Endothelial cell of umbilical vein (primary cell): ENCODE data around the gene ZFYVE28. TPM values are rescaled to one million over a fixed set of nuclear protein-coding genes. Genes with fewer than 3 reads are reported as not detected.

Source experiments
- BruUV-seq: library from RNA; stranded (reverse); fragments of 400-500 nt; replicated peaks from 2 replicates; lab custom pipeline; 2021; lab: Mats Ljungman, UMichigan
- CTCF ChIA-PET: fragments of 300-600, 350-600 bp; sonication (Branson Sonifier 250); formaldehyde crosslinking; loops from one replicate; lab custom pipeline; 2021; ENCODE audit warnings: antibody characterized with exemption, inconsistent platforms; lab: Charles Lee
- POLR2A ChIA-PET: fragments of 300-600, 350-600 bp; sonication (Branson Sonifier 250); formaldehyde crosslinking; loops from one replicate; lab custom pipeline; 2021; ENCODE audit warnings: antibody characterized with exemption, inconsistent platforms; lab: Charles Lee
- DNase-seq: peaks from one replicate; pipeline ENCODE4 v3.0.0-alpha.2; 2011; ENCODE audit warnings: low read depth, low spot score
- FAIRE-seq: peaks from 2 replicates; lab custom pipeline; 2011; peaks lifted over from hg19 to GRCh38; lab: Jason Lieb, UNC
- H2AFZ ChIP-seq: 2 replicates; pipeline ENCODE4 v1.6.0; 2012; ENCODE audit warnings: low read depth, low read length, control low read depth, inconsistent platforms
- H3K27ac ChIP-seq: 2 replicates; pipeline ENCODE4 v1.5.1; 2011; ENCODE audit warnings: low read depth, mild to moderate bottlenecking, control low read depth, low read length, moderate library complexity; ENCODE audit not compliant: insufficient read depth
- H3K27me3 ChIP-seq, 2 experiments: 2 replicates each; pipeline versions ENCODE4 v1.6.0 to v1.6.1; 2011; ENCODE audit warnings: low read length in 2 of 2, mixed read lengths in 1 of 2; ENCODE audit not compliant: control insufficient read depth in 2 of 2, insufficient read depth in 2 of 2
- H3K36me3 ChIP-seq, 2 experiments: 2 replicates in 1 of 2; 3 replicates in 1 of 2; pipeline ENCODE4 v1.5.1; 2011; ENCODE audit warnings: low read length in 2 of 2, mild to moderate bottlenecking in 1 of 2, moderate library complexity in 1 of 2; ENCODE audit not compliant: control insufficient read depth in 2 of 2, insufficient read depth in 2 of 2; ENCODE audit errors: extremely low read depth in 1 of 2
- H3K4me1 ChIP-seq: 3 replicates; pipeline ENCODE4 v1.5.1; 2011; ENCODE audit warnings: mild to moderate bottlenecking, low read length; ENCODE audit not compliant: control insufficient read depth, insufficient read depth; ENCODE audit errors: extremely low read depth
- H3K4me2 ChIP-seq: 2 replicates; pipeline ENCODE4 v1.6.1; 2011; ENCODE audit warnings: low read length, control low read depth, mixed read lengths; ENCODE audit not compliant: insufficient read depth
- H3K4me3 ChIP-seq, 3 experiments: fragments of 200-600 bp in 1 of 3; sonication (generic), shearing (Covaris generic) in 1 of 3; replicated peaks in 1 of 3; 2 replicates each; pipeline ENCODE4 v1.5.1; 2011 to 2016; ENCODE audit warnings: control low read depth in 3 of 3, low read length in 3 of 3, mild to moderate bottlenecking in 2 of 3, inconsistent platforms in 1 of 3, low read depth in 1 of 3, moderate library complexity in 1 of 3; ENCODE audit not compliant: insufficient read depth in 1 of 3
- H3K79me2 ChIP-seq: 2 replicates; pipeline ENCODE4 v1.6.0; 2012; ENCODE audit warnings: low read length, inconsistent platforms; ENCODE audit not compliant: control insufficient read depth, insufficient read depth
- H3K9ac ChIP-seq: replicated peaks from 2 replicates; pipeline ENCODE3; 2011; ENCODE audit warnings: low read length, control low read depth; ENCODE audit not compliant: insufficient read depth; ENCODE audit errors: extremely low read depth
- H3K9me1 ChIP-seq: replicated peaks from 3 replicates; pipeline ENCODE4 v1.6.0; 2011; ENCODE audit warnings: mild to moderate bottlenecking, low read length; ENCODE audit not compliant: control insufficient read depth, insufficient read depth; ENCODE audit errors: extremely low read depth
- H3K9me3 ChIP-seq: replicated peaks from 2 replicates; pipeline ENCODE4 v1.5.1; 2012; ENCODE audit warnings: low read length, inconsistent platforms; ENCODE audit not compliant: control insufficient read depth, insufficient read depth
- H4K20me1 ChIP-seq: replicated peaks from 2 replicates; pipeline ENCODE3; 2011; ENCODE audit warnings: mild to moderate bottlenecking, low read length; ENCODE audit not compliant: control insufficient read depth, insufficient read depth; ENCODE audit errors: extremely low read depth
- EZH2 ChIP-seq: IDR thresholded peaks from 2 replicates; pipeline ENCODE4 v1.6.1; 2012; ENCODE audit warnings: borderline replicate concordance, low read depth, mild to moderate bottlenecking, moderate library complexity, low read length, inconsistent platforms; ENCODE audit not compliant: severe bottlenecking
- FOS ChIP-seq: IDR thresholded peaks from 2 replicates; pipeline ENCODE4 v1.6.1; 2011; ENCODE audit warnings: mild to moderate bottlenecking, low read length, moderate library complexity, borderline replicate concordance; ENCODE audit not compliant: insufficient read depth
- GATA2 ChIP-seq: IDR thresholded peaks from 2 replicates; pipeline ENCODE4 v1.7.0; 2011; ENCODE audit warnings: low read depth, mild to moderate bottlenecking, moderate library complexity, mixed read lengths, low read length; ENCODE audit not compliant: insufficient read length, insufficient read depth
- JUN ChIP-seq: IDR thresholded peaks from 2 replicates; pipeline ENCODE4 v1.6.1; 2011; ENCODE audit warnings: borderline replicate concordance, low read depth; ENCODE audit not compliant: insufficient read length, insufficient read depth
- MYC ChIP-seq: IDR thresholded peaks from one replicate; pipeline ENCODE4 v1.6.1; 2011; ENCODE audit warnings: mild to moderate bottlenecking, low read depth, low read length
- POLR2A ChIP-seq: IDR thresholded peaks from 2 replicates; pipeline ENCODE4 v1.6.1; 2012; ENCODE audit warnings: low read depth, mild to moderate bottlenecking, control low read depth, low read length
- POLR2AphosphoS5 ChIP-seq: IDR thresholded peaks from 2 replicates; pipeline ENCODE4 v1.6.1; 2012; ENCODE audit warnings: low read depth, mild to moderate bottlenecking, control low read depth, low read length, moderate library complexity; ENCODE audit not compliant: insufficient read depth
- dilution Hi-C: fragments of 300-500 bp; cut with MboI; formaldehyde crosslinking; loops from one replicate; pipeline ENCODE4 v1.15.0; 2019; ENCODE audit warnings: low sequenced_read_pairs; ENCODE audit not compliant: extremely low pct_ligation_motif_present
- intact Hi-C: fragments of 100-400 bp; cut with micrococcal nuclease; formaldehyde crosslinking; loops from one replicate; pipeline ENCODE4 v1.10.0; 2022
- polyA plus RNA-seq, 4 experiments: library from polyadenylated mRNA; depleted of rRNA in 3 of 4; stranded (reverse) in 3 of 4; unstranded in 1 of 4; fragments of >200 nt; gene quantifications; 2 replicates each; pipeline versions ENCODE4 v1.2.1 to v1.2.3, GENCODE V29; 2011 to 2012; ENCODE audit warnings: missing spikeins in 1 of 4
- total RNA-seq: library from RNA; stranded (reverse); gene quantifications from 2 replicates; pipeline ENCODE4 v1.2.3, GENCODE V29; 2021
- TF ChIP-seq, protein P1 (sequence below), 2 donors: IDR thresholded peaks; 1 replicate in 1 of 2; 2 replicates in 1 of 2; pipeline ENCODE4 v1.5.1; 2011; ENCODE audit warnings: low read length in 2 of 2, mild to moderate bottlenecking in 2 of 2, moderate library complexity in 2 of 2, control low read depth in 1 of 2, inconsistent platforms in 1 of 2, low read depth in 1 of 2; ENCODE audit not compliant: insufficient read depth in 1 of 2; ENCODE audit errors: extremely low read depth in 1 of 2
- TF ChIP-seq, protein P2 (sequence below): IDR thresholded peaks from 2 replicates; pipeline ENCODE4 v1.6.1; 2011; ENCODE audit not compliant: insufficient read depth, insufficient read length

ZFYVE28 gene
- total and polyA plus RNA-seq, 2 donors (not counting 3 experiments of a cell fraction or from before 2014, with no cell fraction given), result 5.8 to 7.1 TPM

- no peak for FAIRE-seq
Measured at GRCh38 chr4:2395584-2395983, 22.9 kb downstream of the ZFYVE28 start.

More at GRCh38 chr4:2395584-2395983, 22.9 kb downstream of the ZFYVE28 start:
- H4K20me1 ChIP-seq, result no peaks in the 10 kb centered on the region
- DNase-seq, result no peak
- no TSS peak for BruUV-seq
- H3K27me3 ChIP-seq, result no peaks in the 10 kb centered on the region
- dilution Hi-C loops (no loop called here), intact Hi-C loops (no loop called here)
- H3K9me1 ChIP-seq, result no peaks in the 10 kb centered on the region
- no peak overlapping the region for H2AFZ ChIP-seq
- peaks cover 2% of the 10 kb centered on the region for H3K79me2 ChIP-seq
- ChIA-PET POLR2A (no interaction called here), CTCF (no interaction called here)
- H3K9me3 ChIP-seq, result no peaks in the 10 kb centered on the region
- H3K4me3 ChIP-seq, result no peak overlapping the region
- no peak for TF ChIP-seq MYC
- TF ChIP-seq, protein P1, sequence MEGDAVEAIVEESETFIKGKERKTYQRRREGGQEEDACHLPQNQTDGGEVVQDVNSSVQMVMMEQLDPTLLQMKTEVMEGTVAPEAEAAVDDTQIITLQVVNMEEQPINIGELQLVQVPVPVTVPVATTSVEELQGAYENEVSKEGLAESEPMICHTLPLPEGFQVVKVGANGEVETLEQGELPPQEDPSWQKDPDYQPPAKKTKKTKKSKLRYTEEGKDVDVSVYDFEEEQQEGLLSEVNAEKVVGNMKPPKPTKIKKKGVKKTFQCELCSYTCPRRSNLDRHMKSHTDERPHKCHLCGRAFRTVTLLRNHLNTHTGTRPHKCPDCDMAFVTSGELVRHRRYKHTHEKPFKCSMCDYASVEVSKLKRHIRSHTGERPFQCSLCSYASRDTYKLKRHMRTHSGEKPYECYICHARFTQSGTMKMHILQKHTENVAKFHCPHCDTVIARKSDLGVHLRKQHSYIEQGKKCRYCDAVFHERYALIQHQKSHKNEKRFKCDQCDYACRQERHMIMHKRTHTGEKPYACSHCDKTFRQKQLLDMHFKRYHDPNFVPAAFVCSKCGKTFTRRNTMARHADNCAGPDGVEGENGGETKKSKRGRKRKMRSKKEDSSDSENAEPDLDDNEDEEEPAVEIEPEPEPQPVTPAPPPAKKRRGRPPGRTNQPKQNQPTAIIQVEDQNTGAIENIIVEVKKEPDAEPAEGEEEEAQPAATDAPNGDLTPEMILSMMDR (IDR thresholded peaks at IDR 0.05; ENCODE audit: extremely low read depth in 1 of 2, insufficient read depth in 1 of 2, low read depth in 1 of 2, low read length in 2 of 2), result no peak
- TF ChIP-seq JUN, result no peak
- TF ChIP-seq EZH2, result no peak
- TF ChIP-seq POLR2AphosphoS5, result no peak
- TF ChIP-seq FOS, result no peak
- TF ChIP-seq, protein P2, sequence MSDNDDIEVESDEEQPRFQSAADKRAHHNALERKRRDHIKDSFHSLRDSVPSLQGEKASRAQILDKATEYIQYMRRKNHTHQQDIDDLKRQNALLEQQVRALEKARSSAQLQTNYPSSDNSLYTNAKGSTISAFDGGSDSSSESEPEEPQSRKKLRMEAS, result no peak
- no peak for TF ChIP-seq POLR2A
- no peak for TF ChIP-seq GATA2
- peaks cover 3% of the 10 kb centered on the region for H3K4me1 ChIP-seq
- H3K4me2 ChIP-seq, result no peak overlapping the region
- H3K36me3 ChIP-seq, result no peaks in the 10 kb centered on the region
- H3K27ac ChIP-seq, result no peak overlapping the region
- no peak overlapping the region for H3K9ac ChIP-seq
